Measurements from ENCODE around the gene MPHOSPH8.

- TF ChIP-seq ELF4 (IDR thresholded peaks at IDR 0.05) (no peak), SUZ12 (IDR thresholded peaks at IDR 0.05) (no peak), HDGF (IDR thresholded peaks at IDR 0.05; ENCODE audit: borderline replicate concordance) (no peak), NFRKB (IDR thresholded peaks at IDR 0.05) (no peak), TARDBP (IDR thresholded peaks at IDR 0.05) (no peak), FOXK2 (IDR thresholded peaks at IDR 0.05) (no peak), BHLHE40 (IDR thresholded peaks at IDR 0.05; ENCODE audit: borderline replicate concordance) (no peak), ARNT (IDR thresholded peaks at IDR 0.05) (no peak), PKNOX1 (IDR thresholded peaks at IDR 0.05) (no peak), FOXM1 (IDR thresholded peaks at IDR 0.05; ENCODE audit: borderline replicate concordance) (no peak), L3MBTL2 (conservative IDR thresholded peaks at IDR 0.05) (no peak), SP1 (IDR thresholded peaks at IDR 0.05) (no peak), FOXA1 (IDR thresholded peaks at IDR 0.05) (no peak), LEF1 (IDR thresholded peaks at IDR 0.05; ENCODE audit: borderline replicate concordance) (no peak)
Observed at GRCh38 chr13:19661561-19661960, 28.1 kb downstream of the MPHOSPH8 start.

All from HEK293T (cell line).